Stomach (tissue), 9 donors: ENCODE results near the gene EID1. TPM values are rescaled to one million over a fixed set of nuclear protein-coding genes. Genes with fewer than 3 reads are reported as not detected.

ENCODE experiments used
- DNase-seq, 2 donors: peaks; one replicate each; pipeline versions ENCODE4 v3.0.0 to v3.0.0-alpha.2; 2013 to 2019
- H3K27ac ChIP-seq, 5 donors: fragments of 200-600 bp in 4 of 5; sonication (generic) in 4 of 5; one replicate each; pipeline ENCODE4 v1.5.1; 2013 to 2019; ENCODE audit warnings: mild to moderate bottlenecking in 1 of 5, moderate library complexity in 1 of 5
- H3K27me3 ChIP-seq, 3 donors: fragments of 200-600 bp; sonication (generic); one replicate each; pipeline ENCODE4 v1.5.1; 2017 to 2019; ENCODE audit warnings: mixed run types in 1 of 3
- H3K36me3 ChIP-seq, 4 donors: fragments of 200-600 bp; sonication (generic); 1 replicate in 3 of 4; 2 replicates in 1 of 4; pipeline ENCODE4 v1.5.1; 2016 to 2019
- H3K4me1 ChIP-seq, 4 donors: fragments of 200-600 bp; sonication (generic); one replicate each; pipeline ENCODE4 v1.5.1; 2016 to 2019
- H3K4me3 ChIP-seq, 4 donors: fragments of 200-600 bp; sonication (generic) in 3 of 4; one replicate each; pipeline ENCODE4 v1.5.1; 2016 to 2019; ENCODE audit warnings: mild to moderate bottlenecking in 1 of 4
- H3K9me3 ChIP-seq, 4 donors: fragments of 200-600 bp; sonication (generic); one replicate each; pipeline ENCODE4 v1.5.1; 2016 to 2019
- EP300 ChIP-seq: sonication (generic); formaldehyde crosslinking; IDR thresholded peaks from one replicate; pipeline ENCODE4 v1.6.1; 2017; ENCODE audit warnings: antibody characterized with exemption
- POLR2A ChIP-seq, 4 donors: fragments of 450-650 bp; IDR thresholded peaks; one replicate each; pipeline ENCODE4 v1.6.1; 2016; ENCODE audit warnings: antibody characterized with exemption in 4 of 4, control low read depth in 2 of 4, mild to moderate bottlenecking in 1 of 4, moderate library complexity in 1 of 4
- POLR2AphosphoS5 ChIP-seq, 3 donors: sonication (generic); formaldehyde crosslinking; IDR thresholded peaks; one replicate each; pipeline ENCODE4 v1.6.1; 2016; ENCODE audit warnings: antibody characterized with exemption in 3 of 3
- WGBS, 5 donors: extraction: QIAGEN DNeasy Blood & Tissue Kit in 3 of 5; methylation state at CpG; one replicate each; pipeline versions ENCODE4 v1.1.5 to v1.1.7; 2013 to 2018; 5-methylcytosine and 5-hydroxymethylcytosine counted together
- intact Hi-C: fragments of 100-400 bp; cut with DNase I; formaldehyde crosslinking; loops from one replicate; pipeline ENCODE4 v1.15.1; 2023; ENCODE audit warnings: low total_unique reads
- polyA plus RNA-seq, 3 donors: library from polyadenylated mRNA; stranded (reverse); fragments of 200-250 nt; gene quantifications; one replicate each; pipeline ENCODE4 v1.2.3, GENCODE V29; 2013
- total RNA-seq, 5 donors: library from RNA; depleted of rRNA; stranded (reverse); fragments of >200 nt; gene quantifications; one replicate each; pipeline versions ENCODE4 v1.1.0 to v1.2.3, GENCODE V29; 2014 to 2016
- TF ChIP-seq, protein P1 (sequence below), 7 experiments: fragments of 450-650 bp in 4 of 7; fragments of 200-600 bp in 3 of 7; sonication (generic) in 3 of 7; IDR thresholded peaks; one replicate each; pipeline ENCODE4 v1.5.1; 2016 to 2019; ENCODE audit warnings: antibody characterized with exemption in 7 of 7, control low read depth in 2 of 7, mild to moderate bottlenecking in 1 of 7
- donor health status: healthy with polysubstance abuse.
- donor health status: Bipolar disorder and iron deficiency.
- donor health status: healthy.

Gene EID1
- total and polyA plus RNA-seq, 8 donors = 63.6 to 455 (median 114) TPM

DNA sequence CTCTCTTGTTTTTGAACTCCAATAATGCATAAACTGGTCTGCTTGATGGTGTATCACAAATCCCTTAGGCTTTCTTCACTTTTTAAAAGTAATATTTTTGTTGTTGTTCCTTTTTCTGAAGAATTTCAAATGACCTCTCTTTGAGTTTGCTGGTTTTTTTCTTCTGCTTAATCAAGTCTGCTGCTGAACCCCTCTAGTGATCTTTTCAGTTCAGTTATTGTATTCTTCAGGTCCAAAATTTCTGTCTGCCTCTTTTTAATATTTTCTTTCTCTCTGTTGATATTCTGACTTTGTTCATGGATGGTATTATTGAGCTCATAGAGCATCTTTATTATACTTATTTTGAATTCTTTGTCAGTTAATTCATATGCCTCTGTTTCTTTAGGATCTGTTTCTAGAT, 45.3 kb upstream of the EID1 start:
- TF ChIP-seq EP300 (no peak), POLR2A (IDR thresholded peaks at IDR 0.05) (no peak), POLR2AphosphoS5 (IDR thresholded peaks at IDR 0.05) (no peak)
- TF ChIP-seq, protein P1, sequence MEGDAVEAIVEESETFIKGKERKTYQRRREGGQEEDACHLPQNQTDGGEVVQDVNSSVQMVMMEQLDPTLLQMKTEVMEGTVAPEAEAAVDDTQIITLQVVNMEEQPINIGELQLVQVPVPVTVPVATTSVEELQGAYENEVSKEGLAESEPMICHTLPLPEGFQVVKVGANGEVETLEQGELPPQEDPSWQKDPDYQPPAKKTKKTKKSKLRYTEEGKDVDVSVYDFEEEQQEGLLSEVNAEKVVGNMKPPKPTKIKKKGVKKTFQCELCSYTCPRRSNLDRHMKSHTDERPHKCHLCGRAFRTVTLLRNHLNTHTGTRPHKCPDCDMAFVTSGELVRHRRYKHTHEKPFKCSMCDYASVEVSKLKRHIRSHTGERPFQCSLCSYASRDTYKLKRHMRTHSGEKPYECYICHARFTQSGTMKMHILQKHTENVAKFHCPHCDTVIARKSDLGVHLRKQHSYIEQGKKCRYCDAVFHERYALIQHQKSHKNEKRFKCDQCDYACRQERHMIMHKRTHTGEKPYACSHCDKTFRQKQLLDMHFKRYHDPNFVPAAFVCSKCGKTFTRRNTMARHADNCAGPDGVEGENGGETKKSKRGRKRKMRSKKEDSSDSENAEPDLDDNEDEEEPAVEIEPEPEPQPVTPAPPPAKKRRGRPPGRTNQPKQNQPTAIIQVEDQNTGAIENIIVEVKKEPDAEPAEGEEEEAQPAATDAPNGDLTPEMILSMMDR (IDR thresholded peaks at IDR 0.05) = no peak
- intact Hi-C loops = no loop called here
- no peaks in the 10 kb centered on the region for H3K27me3 ChIP-seq

DNA sequence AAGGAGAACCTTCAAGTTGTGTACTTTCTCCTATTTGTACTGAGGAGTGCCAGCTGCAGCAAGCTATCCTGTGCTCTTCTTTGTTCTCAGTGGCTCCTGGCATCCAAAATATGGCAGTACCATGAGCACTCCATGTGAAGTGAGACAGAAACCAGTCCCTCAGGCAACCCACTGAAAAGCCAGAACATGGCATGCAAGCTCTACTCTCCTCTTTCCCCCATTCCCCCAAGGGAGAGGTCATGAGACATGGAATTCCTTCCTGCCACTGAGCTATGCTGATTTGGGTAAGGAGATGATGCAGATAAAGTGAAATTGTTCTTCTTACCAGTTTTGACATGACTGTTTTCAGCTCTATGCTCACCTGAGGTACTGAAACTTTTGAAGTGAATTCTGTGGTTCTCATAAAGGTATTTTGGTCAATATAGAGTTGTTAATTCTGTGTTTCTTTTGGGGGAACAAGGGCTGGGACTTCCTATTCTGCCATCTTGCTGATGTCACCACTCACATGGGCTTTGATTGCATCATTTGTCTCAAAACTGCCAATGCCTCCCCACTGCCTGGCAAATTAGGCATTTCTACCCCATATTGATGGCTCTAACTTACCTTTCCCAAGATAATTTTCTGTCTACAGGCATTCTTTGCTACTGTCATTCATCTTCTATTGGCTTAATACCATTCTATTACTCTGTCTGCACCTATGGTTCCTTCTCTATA, 44.3 kb upstream of the EID1 start:
- intact Hi-C loops = no loop called here
- H3K4me1 ChIP-seq = no peaks in the 10 kb centered on the region
- TF ChIP-seq POLR2AphosphoS5 (IDR thresholded peaks at IDR 0.05) (no peak), POLR2A (IDR thresholded peaks at IDR 0.05) (no peak)
- H3K27ac ChIP-seq = no peak overlapping the region
- peaks cover 0 to 12% (median 6%) of the 10 kb centered on the region in 4 donors for H3K9me3 ChIP-seq
- no peaks in the 10 kb centered on the region for H3K36me3 ChIP-seq
- H3K4me3 ChIP-seq = no peak overlapping the region
- no peak for DNase-seq
- no peaks in the 10 kb centered on the region for H3K27me3 ChIP-seq

More for the DNA sequence above, 45.3 kb upstream of the EID1 start:
- peaks cover 0 to 12% (median 6%) of the 10 kb centered on the region in 4 donors for H3K9me3 ChIP-seq
- H3K27ac ChIP-seq = no peak overlapping the region
- DNase-seq = no peak
- H3K36me3 ChIP-seq = no peaks in the 10 kb centered on the region
- H3K4me3 ChIP-seq = no peak overlapping the region
- H3K4me1 ChIP-seq = no peaks in the 10 kb centered on the region

DNA sequence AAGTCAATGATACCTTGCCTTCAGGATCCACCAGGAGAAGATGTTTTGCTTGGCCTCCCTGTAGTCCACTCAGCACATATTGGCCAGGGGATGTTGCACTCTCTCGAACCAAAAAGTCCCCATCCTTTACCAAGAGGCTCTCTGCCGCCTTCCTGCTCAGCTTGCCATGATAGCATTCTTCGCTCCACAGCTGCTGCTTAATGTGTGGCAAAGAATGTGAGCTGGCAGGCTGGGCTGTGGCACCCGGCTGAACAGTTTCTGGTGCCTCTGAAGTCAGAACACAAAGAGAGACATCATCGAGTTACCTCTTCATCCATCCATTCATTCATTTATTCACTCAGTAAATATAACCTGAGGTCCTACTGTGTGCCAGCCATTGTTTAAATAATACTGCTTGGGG, 43.2 kb upstream of the EID1 start:
- DNase-seq = no peak
- WGBS, 5 donors = 78 to 88% (median 84%) methylated on average over 5 of the region's 5 CpGs
- Histone ChIP-seq H3K36me3 (no peaks in the 10 kb centered on the region), H3K9me3 (peaks cover 0 to 12% (median 6%) of the 10 kb centered on the region in 4 donors), H3K27me3 (no peaks in the 10 kb centered on the region), H3K4me1 (no peaks in the 10 kb centered on the region), H3K27ac (no peak overlapping the region), H3K4me3 (no peak overlapping the region)
- no peak for TF ChIP-seq EP300
- intact Hi-C loops = no loop called here

DNA sequence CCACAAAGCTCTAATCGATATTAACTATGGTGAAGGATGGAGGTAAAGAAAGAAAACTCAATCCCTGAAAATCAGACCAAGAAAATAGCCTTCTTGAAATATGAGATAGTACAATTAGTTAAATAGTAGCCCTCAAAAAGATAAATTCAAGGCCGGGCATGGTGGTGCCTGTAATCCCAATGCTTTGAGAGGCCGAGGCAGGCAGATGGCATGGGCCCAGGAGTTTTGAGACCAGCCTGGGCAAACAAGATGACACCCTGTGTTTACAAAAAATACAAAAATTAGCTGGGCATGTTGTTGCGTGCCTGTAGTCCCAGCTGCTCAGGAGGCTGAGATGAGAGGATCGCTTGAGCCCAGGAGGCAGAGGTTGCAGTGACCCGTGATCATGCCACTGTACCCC, 35.4 kb upstream of the EID1 start:
- intact Hi-C loops = no loop called here
- Histone ChIP-seq H3K27me3 (no peaks in the 10 kb centered on the region), H3K36me3 (no peaks in the 10 kb centered on the region), H3K4me1 (no peaks in the 10 kb centered on the region), H3K9me3 (no peaks in the 10 kb centered on the region), H3K27ac (no peak overlapping the region), H3K4me3 (no peak overlapping the region)
- WGBS, 5 donors = 74 to 90% (median 87%) methylated on average over 6 of the region's 6 CpGs
- TF ChIP-seq, protein P1 (IDR thresholded peaks at IDR 0.05) = no peak
- TF ChIP-seq EP300 = no peak
- TF ChIP-seq POLR2AphosphoS5 (IDR thresholded peaks at IDR 0.05) = no peak
- no peak for TF ChIP-seq POLR2A (IDR thresholded peaks at IDR 0.05)
- no peak for DNase-seq

DNA sequence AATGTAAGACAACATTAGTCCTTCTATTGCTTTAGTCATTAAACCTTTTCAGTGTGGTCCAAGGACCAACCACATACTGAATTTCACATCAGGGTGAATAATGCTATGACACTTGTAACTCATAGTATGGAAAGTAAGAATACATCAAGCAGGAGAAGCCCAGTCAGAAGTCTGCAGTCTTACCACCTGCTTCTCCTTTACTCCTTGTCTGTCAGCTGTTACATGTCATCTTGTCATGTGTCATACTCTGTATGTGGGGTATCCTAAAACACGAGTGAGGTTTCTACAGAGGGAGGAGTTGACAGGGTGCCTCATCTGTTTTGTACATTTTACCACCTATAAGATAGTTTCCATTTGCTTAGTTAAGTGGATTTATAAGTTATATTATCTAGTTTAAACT, 32.8 kb upstream of the EID1 start:
- no peak for TF ChIP-seq POLR2AphosphoS5 (IDR thresholded peaks at IDR 0.05)
- TF ChIP-seq, protein P1 (IDR thresholded peaks at IDR 0.05) = no peak
- no peak for TF ChIP-seq EP300
- no peak for TF ChIP-seq POLR2A (IDR thresholded peaks at IDR 0.05)
- 59 to 75% (median 71%) methylated on average over 1 of the region's 1 CpG for WGBS, 5 donors
- intact Hi-C loops = no loop called here
- H3K9me3 ChIP-seq = no peaks in the 10 kb centered on the region
- H3K36me3 ChIP-seq = no peaks in the 10 kb centered on the region
- DNase-seq = no peak
- no peak overlapping the region for H3K4me3 ChIP-seq
- H3K4me1 ChIP-seq = no peaks in the 10 kb centered on the region
- H3K27me3 ChIP-seq = no peaks in the 10 kb centered on the region
- no peak overlapping the region for H3K27ac ChIP-seq
